Measurements from ENCODE around the gene KCNA10. TPM values are rescaled to one million over a fixed set of nuclear protein-coding genes. Genes with fewer than 3 reads are reported as not detected.

KCNA10 gene
- not detected for total RNA-seq

- no peak for ATAC-seq
- no peak within 1 kb of the TSS for H3K4me3 Mint-ChIP-seq
- H3K27ac Mint-ChIP-seq: no peak within 1 kb of the TSS
- no peaks in the 10 kb centered on the region for H3K36me3 Mint-ChIP-seq (ENCODE audit: low read depth)
- ChIA-PET CTCF (interaction anchor here (1.1 kb wide), 1 partner anchor 247 kb away, joined by 3 read pairs; no protein-coding TSS in a partner anchor), POLR2A (interaction anchor here (1.2 kb wide), 1 partner anchor 16 kb away, joined by 4 read pairs; no protein-coding TSS in a partner anchor)
- no peak for DNase-seq
- no peaks in the 10 kb centered on the region for H3K9me3 Mint-ChIP-seq (ENCODE audit: insufficient read depth)
- H3K4me1 Mint-ChIP-seq (ENCODE audit: low read depth): no peaks in the 10 kb centered on the region
- peaks cover 26% of the 10 kb centered on the region for H3K27me3 Mint-ChIP-seq (ENCODE audit: low read depth)
These were observed at the start of gene KCNA10 for GRCh38 chr1:110519125-110519810. KCNA10 (minus strand) TSS chr1:110519175; CDS start chr1:110518787, 388 bp downstream.

- DNase-seq (no peak), ATAC-seq (no peak)
- ChIA-PET POLR2A (no interaction called here), CTCF (interaction anchor here (2.3 kb wide), 1 partner anchor 53 kb away, joined by 9 read pairs; no protein-coding TSS in a partner anchor)
- Mint-ChIP-seq H3K36me3 (ENCODE audit: low read depth) (no peaks in the 10 kb centered on the region), H3K27me3 (ENCODE audit: low read depth) (peaks cover 31% of the 10 kb centered on the region), H3K27ac (no peak overlapping the region), H3K4me1 (ENCODE audit: low read depth) (no peaks in the 10 kb centered on the region), H3K9me3 (ENCODE audit: insufficient read depth) (no peaks in the 10 kb centered on the region), H3K4me3 (no peak overlapping the region)
These were observed 47.9 kb upstream of the KCNA10 start for GRCh38 chr1:110566836-110567235.

DNA sequence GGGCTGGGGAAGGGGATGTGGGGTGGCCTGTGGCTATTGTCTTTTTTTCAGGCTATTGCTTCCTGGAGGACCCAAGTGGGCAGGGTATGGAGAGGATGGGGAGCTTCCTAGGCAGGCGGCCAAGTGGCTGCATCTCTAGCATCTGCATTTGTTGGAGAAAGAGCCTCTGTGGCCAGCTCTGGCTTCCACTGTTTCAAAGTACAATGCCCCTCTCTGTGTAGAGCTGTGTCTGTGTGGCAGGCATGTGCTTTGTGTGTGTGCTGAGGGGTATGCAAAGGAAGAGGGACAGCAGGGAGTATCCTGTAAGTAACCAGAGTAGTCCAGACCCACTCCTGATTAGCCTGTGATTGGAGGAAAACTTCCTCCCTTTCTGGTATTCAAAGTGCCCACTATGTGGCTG, 46.6 kb upstream of the KCNA10 start:
- CTCF ChIA-PET: interaction anchor here (2.2 kb wide), 1 partner anchor 70 kb away, joined by 10 read pairs; no protein-coding TSS in a partner anchor
- no peak for ATAC-seq

GRCh38 chr1:110563089-110563488, 44.1 kb upstream of the KCNA10 start:
- H3K36me3 Mint-ChIP-seq (ENCODE audit: low read depth): no peaks in the 10 kb centered on the region
- H3K4me3 Mint-ChIP-seq: no peak overlapping the region
- POLR2A ChIA-PET: interaction anchor here (1.1 kb wide), 1 partner anchor 11 kb away, joined by 3 read pairs; no protein-coding TSS in a partner anchor
- ATAC-seq (no peak), DNase-seq (no peak)
- no peak overlapping the region for H3K27ac Mint-ChIP-seq
- no peaks in the 10 kb centered on the region for H3K9me3 Mint-ChIP-seq (ENCODE audit: insufficient read depth)
- CTCF ChIA-PET: interaction anchor here (0.8 to 2.2 kb wide), 3 partner anchors 8 to 67 kb away, joined by 3 to 10 read pairs (median 3); no protein-coding TSS in a partner anchor
- H3K4me1 Mint-ChIP-seq (ENCODE audit: low read depth): no peaks in the 10 kb centered on the region
- peaks cover 22% of the 10 kb centered on the region for H3K27me3 Mint-ChIP-seq (ENCODE audit: low read depth)

More for the DNA sequence above, 46.6 kb upstream of the KCNA10 start:
- H3K27me3 Mint-ChIP-seq (ENCODE audit: low read depth): peaks cover 23% of the 10 kb centered on the region
- H3K9me3 Mint-ChIP-seq (ENCODE audit: insufficient read depth): no peaks in the 10 kb centered on the region
- H3K4me3 Mint-ChIP-seq: no peak overlapping the region
- no peak for DNase-seq
- no peak overlapping the region for H3K27ac Mint-ChIP-seq
- H3K36me3 Mint-ChIP-seq (ENCODE audit: low read depth): no peaks in the 10 kb centered on the region
- POLR2A ChIA-PET: no interaction called here
- H3K4me1 Mint-ChIP-seq (ENCODE audit: low read depth): no peaks in the 10 kb centered on the region

DNA sequence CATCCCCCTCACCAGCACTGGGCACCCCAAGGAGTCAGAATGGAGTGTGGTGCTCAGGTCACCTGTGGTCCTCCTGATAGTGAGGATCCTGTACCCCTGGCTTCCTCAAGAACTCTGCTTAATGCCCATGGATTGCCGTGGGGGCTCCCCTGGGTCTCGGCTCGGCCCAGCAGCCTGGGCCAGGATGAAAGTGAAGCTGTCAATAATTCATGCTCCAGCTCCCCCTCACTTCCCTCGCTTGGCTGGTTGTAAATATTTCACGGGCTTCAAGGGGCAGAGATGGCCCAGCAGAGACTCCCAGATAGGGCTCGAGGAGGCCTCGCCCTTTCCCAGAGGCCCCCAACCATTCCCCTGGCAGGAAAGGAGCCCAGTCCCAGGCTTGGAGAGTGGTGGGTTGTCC, 42.6 kb upstream of the KCNA10 start:
- Mint-ChIP-seq H3K9me3 (ENCODE audit: insufficient read depth) (no peaks in the 10 kb centered on the region), H3K27me3 (ENCODE audit: low read depth) (peaks cover 24% of the 10 kb centered on the region), H3K4me3 (no peak overlapping the region), H3K36me3 (ENCODE audit: low read depth) (no peaks in the 10 kb centered on the region), H3K27ac (no peak overlapping the region), H3K4me1 (ENCODE audit: low read depth) (no peaks in the 10 kb centered on the region)
- ChIA-PET CTCF (interaction anchor here (0.8 kb wide), 1 partner anchor 219 kb away, joined by 3 read pairs; no protein-coding TSS in a partner anchor), POLR2A (no interaction called here)
- ATAC-seq (no peak), DNase-seq (no peak)

DNA sequence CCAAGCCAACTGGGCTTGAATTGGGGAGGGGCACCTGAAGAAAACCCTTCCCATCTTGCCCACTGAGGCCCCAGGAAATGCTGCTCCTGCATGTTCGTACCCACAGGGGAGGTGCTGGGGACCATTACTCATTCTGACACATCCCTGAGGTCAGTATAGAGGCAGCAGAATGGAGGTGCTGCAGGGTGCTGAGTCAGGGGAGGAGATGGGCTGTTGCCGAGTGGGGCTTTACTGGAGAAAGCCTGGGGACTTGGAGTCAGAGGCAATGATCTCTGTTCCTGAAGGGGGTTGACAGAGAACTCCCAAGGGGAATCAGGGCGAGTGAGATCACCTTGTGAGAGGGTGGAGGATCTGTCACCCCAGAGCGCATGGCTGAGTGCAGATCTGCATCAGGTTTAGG, 40.2 kb upstream of the KCNA10 start:
- ChIA-PET CTCF (no interaction called here), POLR2A (no interaction called here)

DNA sequence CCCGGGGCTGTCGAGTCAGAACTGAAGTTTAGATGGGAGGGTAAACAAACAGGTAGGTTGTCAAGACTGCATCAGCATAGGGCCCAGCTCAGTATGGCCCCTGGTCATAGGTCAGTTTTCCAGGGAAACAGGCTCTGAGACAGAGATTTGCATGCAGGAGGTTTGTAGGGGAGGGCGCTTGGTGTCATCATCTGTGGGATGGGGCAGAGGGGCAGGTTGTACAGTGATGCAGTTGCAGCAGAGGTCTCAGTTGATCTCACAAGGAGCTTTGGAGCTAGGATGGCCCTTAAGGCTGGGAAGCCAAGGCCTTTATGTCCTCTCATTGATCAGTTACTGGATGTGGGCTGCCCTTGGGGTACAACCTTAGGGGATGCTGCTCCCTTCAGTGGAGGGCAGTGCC, 38.5 kb upstream of the KCNA10 start:
- peaks cover 2% of the 10 kb centered on the region for H3K4me1 Mint-ChIP-seq (ENCODE audit: low read depth)
- POLR2A ChIA-PET: no interaction called here
- CTCF ChIA-PET: interaction anchor here (0.8 to 4.3 kb wide), 5 partner anchors 37 to 224 kb away, joined by 3 to 44 read pairs (median 9); no protein-coding TSS in a partner anchor
- no peaks in the 10 kb centered on the region for H3K36me3 Mint-ChIP-seq (ENCODE audit: low read depth)
- no peak for DNase-seq
- ATAC-seq: no peak
- no peaks in the 10 kb centered on the region for H3K9me3 Mint-ChIP-seq (ENCODE audit: insufficient read depth)
- no peak overlapping the region for H3K4me3 Mint-ChIP-seq
- no peak overlapping the region for H3K27ac Mint-ChIP-seq
- H3K27me3 Mint-ChIP-seq (ENCODE audit: low read depth): peaks cover 50% of the 10 kb centered on the region

More for the DNA sequence above, 40.2 kb upstream of the KCNA10 start:
- Mint-ChIP-seq H3K36me3 (ENCODE audit: low read depth) (no peaks in the 10 kb centered on the region), H3K9me3 (ENCODE audit: insufficient read depth) (no peaks in the 10 kb centered on the region), H3K27ac (no peak overlapping the region), H3K4me1 (ENCODE audit: low read depth) (peaks cover 2% of the 10 kb centered on the region), H3K27me3 (ENCODE audit: low read depth) (peaks cover 38% of the 10 kb centered on the region), H3K4me3 (no peak overlapping the region)
- DNase-seq (no peak), ATAC-seq (no peak)

GRCh38 chr1:110556471-110556807, 37.5 kb upstream of the KCNA10 start:
- Mint-ChIP-seq H3K4me1 (ENCODE audit: low read depth) (peaks cover 2% of the 10 kb centered on the region), H3K36me3 (ENCODE audit: low read depth) (no peaks in the 10 kb centered on the region), H3K4me3 (no peak overlapping the region), H3K9me3 (ENCODE audit: insufficient read depth) (no peaks in the 10 kb centered on the region), H3K27ac (no peak overlapping the region), H3K27me3 (ENCODE audit: low read depth) (peaks cover 50% of the 10 kb centered on the region)
- DNase-seq (no peak), ATAC-seq (no peak)
- POLR2A ChIA-PET: no interaction called here
- CTCF ChIA-PET: interaction anchor here (1.0 to 4.3 kb wide), 10 partner anchors 14 to 225 kb away, joined by 3 to 44 read pairs (median 6); partner anchors contain the start of gene KCNA2

DNA sequence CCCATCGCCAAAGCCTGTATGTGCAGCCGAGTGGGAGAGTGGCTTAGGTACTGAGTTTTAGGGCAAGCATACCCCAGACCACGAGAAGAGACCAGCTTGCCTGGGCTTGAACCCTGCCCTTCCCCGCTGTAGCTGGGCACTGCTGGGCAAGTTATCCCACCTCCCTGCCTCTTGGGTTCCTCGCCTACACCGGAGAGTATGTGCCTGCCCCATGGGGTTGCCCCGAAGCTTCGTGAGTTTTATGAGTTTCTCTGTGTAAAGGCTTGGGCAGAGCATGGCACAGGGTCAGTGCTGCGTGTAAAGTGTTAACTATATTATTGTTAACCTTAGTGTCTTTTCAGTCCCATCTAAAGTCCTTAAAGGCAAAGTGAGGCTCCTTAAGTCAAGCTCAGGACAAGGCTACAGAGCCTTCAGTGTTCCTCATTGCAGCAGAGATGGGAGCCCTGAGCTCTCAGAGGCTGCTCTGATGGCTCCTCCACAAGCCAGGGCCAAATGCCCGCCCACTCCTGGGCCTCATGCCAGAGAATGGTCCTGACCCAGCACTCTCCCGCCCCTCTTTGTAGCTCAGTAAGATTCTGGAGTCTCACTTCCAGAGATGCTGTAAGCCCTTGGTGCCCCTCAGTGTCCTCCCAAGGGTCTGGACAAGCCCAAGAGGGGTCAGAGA, 37.0 kb upstream of the KCNA10 start:
- Mint-ChIP-seq H3K4me1 (ENCODE audit: low read depth) (peaks cover 2% of the 10 kb centered on the region), H3K36me3 (ENCODE audit: low read depth) (no peaks in the 10 kb centered on the region), H3K27ac (no peak overlapping the region), H3K4me3 (no peak overlapping the region), H3K27me3 (ENCODE audit: low read depth) (peaks cover 51% of the 10 kb centered on the region), H3K9me3 (ENCODE audit: insufficient read depth) (no peaks in the 10 kb centered on the region)
- ChIA-PET POLR2A (no interaction called here), CTCF (interaction anchor here (0.6 to 4.3 kb wide), 26 partner anchors 9 to 436 kb away, joined by 3 to 44 read pairs (median 4); partner anchors contain the start of gene KCNA2)
- ATAC-seq: peak; percentile 19
- no peak for DNase-seq

DNA sequence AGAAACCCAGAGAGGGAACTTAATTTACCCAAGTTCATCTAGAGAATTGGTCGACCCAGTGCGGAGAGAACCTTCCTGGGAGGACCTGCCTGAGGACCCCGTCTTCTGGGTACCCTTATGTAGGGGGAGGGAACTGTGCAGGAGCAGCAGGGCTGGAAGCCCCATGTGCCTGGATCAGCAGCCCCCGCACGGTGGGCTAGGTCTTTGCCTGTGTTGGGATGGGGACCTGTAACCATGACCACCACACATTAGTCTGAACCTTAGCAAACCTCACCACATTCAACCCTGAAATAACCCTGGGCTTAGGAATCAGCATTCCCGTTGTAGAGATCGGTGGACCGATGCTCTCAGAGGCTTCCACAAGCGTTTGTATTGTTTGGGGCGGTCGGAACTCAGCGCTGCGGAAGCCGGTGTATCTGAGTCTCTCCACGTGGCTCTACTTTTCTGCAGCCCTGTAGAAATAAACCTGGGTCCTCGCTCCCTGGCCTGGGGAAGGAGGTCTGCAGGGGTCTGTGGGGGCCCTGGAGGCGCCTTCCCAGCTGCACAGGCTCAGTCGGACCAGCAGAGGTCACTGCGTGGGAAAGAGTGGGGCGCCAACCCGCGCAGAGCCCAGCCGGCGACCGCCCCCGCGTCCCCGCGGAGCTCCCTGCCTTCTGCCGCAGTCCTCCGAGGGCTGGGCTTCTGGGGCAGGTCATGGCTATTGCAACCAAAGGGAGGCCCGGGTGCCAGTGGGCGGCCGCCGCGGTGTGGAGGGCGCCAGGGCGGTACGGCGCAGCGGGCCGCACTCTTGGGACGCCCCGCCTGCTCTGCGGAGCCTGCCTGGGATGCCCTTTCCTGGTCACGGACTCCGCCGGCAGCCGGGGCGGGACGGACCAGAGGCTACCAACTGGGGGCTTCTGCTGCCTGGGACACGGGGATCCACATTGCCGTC, 36.2 kb upstream of the KCNA10 start:
- Mint-ChIP-seq H3K4me1 (ENCODE audit: low read depth) (peaks cover 2% of the 10 kb centered on the region), H3K36me3 (ENCODE audit: low read depth) (no peaks in the 10 kb centered on the region), H3K27me3 (ENCODE audit: low read depth) (peaks cover 51% of the 10 kb centered on the region), H3K27ac (no peak overlapping the region), H3K4me3 (no peak overlapping the region), H3K9me3 (ENCODE audit: insufficient read depth) (no peaks in the 10 kb centered on the region)
- DNase-seq (peak; percentile 62), ATAC-seq (peak; percentile 84)
- POLR2A ChIA-PET: no interaction called here
- CTCF ChIA-PET: interaction anchor here (0.6 to 4.3 kb wide), 27 partner anchors 8 to 437 kb away, joined by 3 to 44 read pairs (median 4); partner anchors contain the start of gene KCNA2

GRCh38 chr1:110551278-110551809, 32.4 kb upstream of the KCNA10 start:
- ChIA-PET CTCF (no interaction called here), POLR2A (no interaction called here)
- H3K4me3 Mint-ChIP-seq: no peak overlapping the region
- no peaks in the 10 kb centered on the region for H3K36me3 Mint-ChIP-seq (ENCODE audit: low read depth)
- DNase-seq (no peak), ATAC-seq (no peak)
- H3K9me3 Mint-ChIP-seq (ENCODE audit: insufficient read depth): no peaks in the 10 kb centered on the region
- H3K27me3 Mint-ChIP-seq (ENCODE audit: low read depth): peaks cover 32% of the 10 kb centered on the region
- peaks cover 2% of the 10 kb centered on the region for H3K4me1 Mint-ChIP-seq (ENCODE audit: low read depth)
- no peak overlapping the region for H3K27ac Mint-ChIP-seq
